ENCODE data around the gene ADAM8.

DNA sequence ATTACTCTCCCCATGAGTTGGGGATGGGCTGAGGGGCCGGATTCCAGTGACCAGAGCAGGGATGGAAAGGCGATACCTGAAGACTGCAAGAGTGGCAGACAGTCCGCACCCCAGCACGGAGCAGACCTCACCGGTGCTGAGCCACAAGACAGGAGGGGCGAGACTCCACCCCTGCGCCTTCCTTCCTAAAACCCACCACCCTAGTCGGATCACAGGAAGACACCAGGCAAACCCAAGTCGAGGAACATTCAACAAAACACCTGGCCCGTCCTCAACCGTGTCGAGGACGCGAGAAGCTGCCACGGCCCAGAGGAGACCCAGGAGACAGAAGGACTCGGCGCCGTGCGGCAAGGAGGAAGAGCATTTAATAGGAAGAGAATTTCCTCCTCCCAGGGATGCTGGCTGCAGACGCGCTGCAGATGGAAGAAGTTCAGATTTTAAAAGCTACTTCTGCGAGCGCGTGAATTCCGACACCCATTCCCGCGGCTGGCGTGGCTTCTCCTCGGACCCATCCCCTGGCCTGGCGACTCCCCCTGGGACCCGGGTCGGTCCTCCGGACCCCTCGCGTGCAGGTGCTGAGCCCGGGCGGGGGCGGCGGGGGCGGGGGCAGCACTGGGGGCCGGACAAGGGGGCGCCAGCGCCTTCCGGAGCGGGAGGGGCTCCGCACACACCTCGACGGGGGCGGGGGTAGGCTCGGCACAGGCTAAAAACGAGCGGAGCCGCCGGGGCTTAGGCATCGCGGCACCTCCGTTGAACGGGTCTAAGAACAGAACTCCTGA is 47.2 kb downstream of the ADAM8 start:
- TF ChIP-seq, protein P1, sequence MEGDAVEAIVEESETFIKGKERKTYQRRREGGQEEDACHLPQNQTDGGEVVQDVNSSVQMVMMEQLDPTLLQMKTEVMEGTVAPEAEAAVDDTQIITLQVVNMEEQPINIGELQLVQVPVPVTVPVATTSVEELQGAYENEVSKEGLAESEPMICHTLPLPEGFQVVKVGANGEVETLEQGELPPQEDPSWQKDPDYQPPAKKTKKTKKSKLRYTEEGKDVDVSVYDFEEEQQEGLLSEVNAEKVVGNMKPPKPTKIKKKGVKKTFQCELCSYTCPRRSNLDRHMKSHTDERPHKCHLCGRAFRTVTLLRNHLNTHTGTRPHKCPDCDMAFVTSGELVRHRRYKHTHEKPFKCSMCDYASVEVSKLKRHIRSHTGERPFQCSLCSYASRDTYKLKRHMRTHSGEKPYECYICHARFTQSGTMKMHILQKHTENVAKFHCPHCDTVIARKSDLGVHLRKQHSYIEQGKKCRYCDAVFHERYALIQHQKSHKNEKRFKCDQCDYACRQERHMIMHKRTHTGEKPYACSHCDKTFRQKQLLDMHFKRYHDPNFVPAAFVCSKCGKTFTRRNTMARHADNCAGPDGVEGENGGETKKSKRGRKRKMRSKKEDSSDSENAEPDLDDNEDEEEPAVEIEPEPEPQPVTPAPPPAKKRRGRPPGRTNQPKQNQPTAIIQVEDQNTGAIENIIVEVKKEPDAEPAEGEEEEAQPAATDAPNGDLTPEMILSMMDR (optimal IDR thresholded peaks at IDR 0.05 in 1 of 3, IDR thresholded peaks at IDR 0.05 in 1 of 3, conservative IDR thresholded peaks at IDR 0.05 in 1 of 3; ENCODE audit: extremely low read depth in 1 of 3, insufficient read depth in 2 of 3, low read length in 3 of 3) = no peak
- TF ChIP-seq EZH2 (IDR thresholded peaks at IDR 0.05; ENCODE audit: low read length) = peak; percentile 97

Data from keratinocyte (primary cell).